HEK293 (cell line): Measurements from ENCODE around the gene OCA2.

Source experiments
- CTCF ChIA-PET: fragments of 350-600 bp; formaldehyde crosslinking; extraction: SDS; loops from one replicate; lab custom pipeline; 2021; ENCODE audit warnings: antibody characterized with exemption; lab: Yijun Ruan, JAX
- POLR2A ChIA-PET: fragments of 300-600 bp; formaldehyde crosslinking; extraction: SDS; loops from one replicate; lab custom pipeline; 2020; ENCODE audit warnings: antibody characterized with exemption, inconsistent platforms; lab: Yijun Ruan, JAX
- H3K27ac ChIP-seq: fragments of 200-500 bp; sonication (Bioruptor generic); 2 replicates; pipeline ENCODE4 v1.5.1; 2014; ENCODE audit warnings: low read depth, low read length, control low read depth, inconsistent platforms; ENCODE audit errors: extremely low read depth
- H3K36me3 ChIP-seq, 2 experiments: fragments of 200-500 bp in 1 of 2; sonication (Bioruptor generic) in 1 of 2; 1 replicate in 1 of 2; 2 replicates in 1 of 2; pipeline ENCODE4 v1.5.1; 2014 to 2017; ENCODE audit warnings: inconsistent platforms in 2 of 2, low read length in 2 of 2; ENCODE audit not compliant: control insufficient read depth in 2 of 2, insufficient read depth in 1 of 2
- H3K4me1 ChIP-seq: fragments of 200-500 bp; sonication (Bioruptor generic); 2 replicates; pipeline ENCODE4 v1.5.1; 2014; ENCODE audit warnings: mild to moderate bottlenecking, low read length, inconsistent platforms; ENCODE audit not compliant: control insufficient read depth, insufficient read depth
- H3K4me3 ChIP-seq: 2 replicates; pipeline ENCODE4 v1.5.1; 2011; ENCODE audit warnings: low read depth, mild to moderate bottlenecking, control low read depth, low read length, moderate library complexity
- H3K9me3 ChIP-seq: fragments of 200-500 bp; sonication (Bioruptor generic); 2 replicates; pipeline ENCODE4 v1.5.1; 2014; ENCODE audit warnings: low read depth, low read length, inconsistent platforms; ENCODE audit not compliant: control insufficient read depth, insufficient read depth
- ATF2 ChIP-seq: fragments of 450-650 bp; formaldehyde crosslinking; IDR thresholded peaks from 2 replicates; pipeline ENCODE4 v1.5.1; 2016; ENCODE audit warnings: missing biosample characterization, missing genetic modification characterization, low read depth
- EGR2 ChIP-seq: fragments of 450-650 bp; formaldehyde crosslinking; IDR thresholded peaks from 2 replicates; pipeline ENCODE4 v1.5.1; 2016; ENCODE audit warnings: low read depth, missing biosample characterization, missing genetic modification characterization
- IKZF3 ChIP-seq: fragments of 450-650 bp; IDR thresholded peaks from 2 replicates; pipeline ENCODE4 v1.5.0; 2018; ENCODE audit warnings: missing biosample characterization, mild to moderate bottlenecking, missing genetic modification characterization, moderate library complexity
- INSM2 ChIP-seq: fragments of 450-650 bp; formaldehyde crosslinking; IDR thresholded peaks from 2 replicates; pipeline ENCODE4 v1.5.1; 2016; ENCODE audit warnings: missing biosample characterization, missing genetic modification characterization
- KLF8 ChIP-seq: fragments of 450-650 bp; formaldehyde crosslinking; IDR thresholded peaks from 2 replicates; pipeline ENCODE4 v1.5.1; 2016; ENCODE audit warnings: missing biosample characterization, missing genetic modification characterization
- MZF1 ChIP-seq: fragments of 450-650 bp; formaldehyde crosslinking; IDR thresholded peaks from 2 replicates; pipeline ENCODE4 v1.5.1; 2017; ENCODE audit warnings: missing biosample characterization, missing genetic modification characterization, borderline replicate concordance
- PBX3 ChIP-seq: sonication (generic); formaldehyde crosslinking; IDR thresholded peaks from 2 replicates; pipeline ENCODE4 v1.8.1; 2022; ENCODE audit warnings: mild to moderate bottlenecking, moderate library complexity, missing genetic modification reagents
- TCF7L2 ChIP-seq: IDR thresholded peaks from 2 replicates; pipeline ENCODE4 v1.6.1; 2011; ENCODE audit warnings: low read depth, mild to moderate bottlenecking, inconsistent platforms, low read length, moderate library complexity, borderline replicate concordance
- TRIM28 ChIP-seq: IDR thresholded peaks from 2 replicates; pipeline ENCODE4 v1.6.1; 2011; ENCODE audit warnings: low read length, control low read depth, borderline replicate concordance
- ZBTB11 ChIP-seq: fragments of 450-650 bp; formaldehyde crosslinking; conservative IDR thresholded peaks from 2 replicates; pipeline ENCODE4 v1.5.1; 2016; ENCODE audit warnings: low read depth, missing biosample characterization, missing genetic modification characterization
- ZBTB21 ChIP-seq: fragments of 450-650 bp; formaldehyde crosslinking; IDR thresholded peaks from 2 replicates; pipeline ENCODE4 v1.5.1; 2017; ENCODE audit warnings: missing biosample characterization, missing genetic modification characterization
- ZBTB44 ChIP-seq: fragments of 450-650 bp; IDR thresholded peaks from 2 replicates; pipeline ENCODE4 v1.5.1; 2018; ENCODE audit warnings: missing biosample characterization, mild to moderate bottlenecking, missing genetic modification characterization
- ZFP3 ChIP-seq: fragments of 450-650 bp; formaldehyde crosslinking; IDR thresholded peaks from 2 replicates; pipeline ENCODE4 v1.5.1; 2016; ENCODE audit warnings: low read depth, missing biosample characterization, missing genetic modification characterization
- ZFP69B ChIP-seq: fragments of 450-650 bp; formaldehyde crosslinking; IDR thresholded peaks from 2 replicates; pipeline ENCODE4 v1.5.1; 2016; ENCODE audit warnings: missing biosample characterization, missing genetic modification characterization
- ZNF2 ChIP-seq: fragments of 450-650 bp; formaldehyde crosslinking; IDR thresholded peaks from 2 replicates; pipeline ENCODE4 v1.5.1; 2016; ENCODE audit warnings: missing biosample characterization, missing genetic modification characterization
- ZNF202 ChIP-seq: fragments of 450-650 bp; formaldehyde crosslinking; IDR thresholded peaks from 2 replicates; pipeline ENCODE4 v1.5.1; 2016; ENCODE audit warnings: missing biosample characterization, missing genetic modification characterization, borderline replicate concordance
- ZNF26 ChIP-seq: fragments of 450-650 bp; formaldehyde crosslinking; IDR thresholded peaks from 2 replicates; pipeline ENCODE4 v1.5.1; 2016; ENCODE audit warnings: missing biosample characterization, missing genetic modification characterization
- ZNF585B ChIP-seq: fragments of 450-650 bp; formaldehyde crosslinking; IDR thresholded peaks from 2 replicates; pipeline ENCODE4 v1.5.1; 2016; ENCODE audit warnings: missing biosample characterization, missing genetic modification characterization
- ZNF626 ChIP-seq: fragments of 450-650 bp; sonication (Bioruptor Pico); formaldehyde crosslinking; IDR thresholded peaks from 2 replicates; pipeline ENCODE4 v1.5.1; 2018; ENCODE audit warnings: missing biosample characterization, missing genetic modification characterization, inconsistent platforms
- ZNF654 ChIP-seq: fragments of 450-650 bp; formaldehyde crosslinking; IDR thresholded peaks from 2 replicates; pipeline ENCODE4 v1.5.1; 2016; ENCODE audit warnings: low read depth, missing biosample characterization, missing genetic modification characterization
- ZNF777 ChIP-seq: fragments of 450-650 bp; formaldehyde crosslinking; IDR thresholded peaks from 2 replicates; pipeline ENCODE4 v1.5.1; 2017; ENCODE audit warnings: missing biosample characterization, missing genetic modification characterization, borderline replicate concordance
- ZSCAN30 ChIP-seq: fragments of 450-650 bp; IDR thresholded peaks from 2 replicates; pipeline ENCODE4 v1.5.1; 2018; ENCODE audit warnings: missing biosample characterization, mild to moderate bottlenecking, missing genetic modification characterization, moderate library complexity

The OCA2 gene

GRCh38 chr15:28006116-28006905 lies 92.8 kb downstream of the OCA2 start:
- Histone ChIP-seq H3K4me3 (no peak overlapping the region), H3K4me1 (no peaks in the 10 kb centered on the region), H3K27ac (no peak overlapping the region), H3K9me3 (no peaks in the 10 kb centered on the region), H3K36me3 (no peaks in the 10 kb centered on the region)
- POLR2A ChIA-PET: no interaction called here
- TF ChIP-seq IKZF3 (tag by site-specific recombination): no peak
- no peak for TF ChIP-seq TCF7L2
- TF ChIP-seq INSM2 (tag by site-specific recombination): no peak
- TF ChIP-seq ZNF26 (tag by site-specific recombination): no peak
- TF ChIP-seq KLF8: no peak
- TF ChIP-seq ATF2 (tag by site-specific recombination): no peak
- TF ChIP-seq ZNF2 (tag by site-specific recombination): no peak
- CTCF ChIA-PET: interaction anchor here (1.2 kb wide), 1 partner anchor 15 kb away, joined by 5 read pairs; no protein-coding TSS in a partner anchor

GRCh38 chr15:28005004-28005527 lies 94.0 kb downstream of the OCA2 start:
- H3K4me1 ChIP-seq: no peaks in the 10 kb centered on the region
- no peak overlapping the region for H3K27ac ChIP-seq
- no peaks in the 10 kb centered on the region for H3K9me3 ChIP-seq
- CTCF ChIA-PET: interaction anchor here (1.2 kb wide), 1 partner anchor 17 kb away, joined by 5 read pairs; no protein-coding TSS in a partner anchor
- POLR2A ChIA-PET: no interaction called here
- H3K36me3 ChIP-seq: no peaks in the 10 kb centered on the region
- H3K4me3 ChIP-seq: no peak overlapping the region
- TF ChIP-seq TRIM28 (no peak), ZNF654 (tag by site-specific recombination) (no peak), ZSCAN30 (no peak), ZFP3 (tag by site-specific recombination) (no peak), EGR2 (tag by site-specific recombination) (no peak), ZNF626 (no peak), ZBTB11 (no peak), ZNF777 (tag by site-specific recombination) (no peak), ZFP69B (tag by site-specific recombination) (no peak), PBX3 (CRISPR knock-in tag) (no peak), ZNF585B (tag by site-specific recombination) (no peak), ZBTB21 (no peak), ZNF202 (tag by site-specific recombination) (no peak), ZBTB44 (no peak), MZF1 (tag by site-specific recombination) (no peak)
